ENCODE data around the gene KIAA1958. TPM values are rescaled to one million over a fixed set of nuclear protein-coding genes. Genes with fewer than 3 reads are reported as not detected.
A peak's percentile ranks its signal among the peaks of the same experiment; 100 is the strongest.

The KIAA1958 gene
- total RNA-seq, 1 experiment from 2014 or later: 4.2 TPM

- POLR2A ChIA-PET (ENCODE audit: unreplicated experiment): no interaction called here
Observed at GRCh38 chr9:112494153-112494552, 7.5 kb downstream of the KIAA1958 start.

GRCh38 chr9:112495614-112496013 lies 9.0 kb downstream of the KIAA1958 start:
- POLR2A ChIA-PET (ENCODE audit: unreplicated experiment): interaction anchor here (0.6 kb wide), 1 partner anchor 117 kb away, joined by 18 read pairs; no protein-coding TSS in a partner anchor
- Histone ChIP-seq H2AFZ (ENCODE audit: low read length) (no peak overlapping the region), H3K79me2 (ENCODE audit: low read length) (peaks cover 16% of the 10 kb centered on the region), H3F3A (ENCODE audit: low read length, unreplicated experiment) (no peaks in the 10 kb centered on the region), H3K9ac (ENCODE audit: low read length) (no peak overlapping the region), H3K9me2 (replicated peaks; ENCODE audit: low read length) (no peaks in the 10 kb centered on the region), H4K20me1 (ENCODE audit: low read length) (no peaks in the 10 kb centered on the region), H3K4me1 (ENCODE audit: insufficient read depth, low read length) (peaks cover 7% of the 10 kb centered on the region; the same call in 1 of the 2 replicates), H3K4me2 (ENCODE audit: low read length) (no peak overlapping the region), H3K27me3 (ENCODE audit: low read length) (no peaks in the 10 kb centered on the region), H3K27ac (ENCODE audit: low read length) (no peak overlapping the region), H3K9me3 (ENCODE audit: low read length) (no peaks in the 10 kb centered on the region), H3K36me3 (ENCODE audit: low read depth, low read length) (peaks cover 20% of the 10 kb centered on the region), H3K4me3 (ENCODE audit: low read length) (no peak overlapping the region)
- ATAC-seq: no peak
- intact Hi-C loops (cut with micrococcal nuclease): no loop called here
- no TSS peak for BruUV-seq (replicated peaks)
- CTCF ChIA-PET: no interaction called here
- DNase-seq: no peak
- no peak for TF ChIP-seq CTCF (conservative IDR thresholded peaks at IDR 0.05; ENCODE audit: low read depth, low read length)
- TF ChIP-seq EZH2 (IDR thresholded peaks at IDR 0.05; ENCODE audit: low read length, unreplicated experiment): no peak
- no peak for TF ChIP-seq EZH2phosphoT487 (IDR thresholded peaks at IDR 0.05; ENCODE audit: borderline replicate concordance, low read length)

More at GRCh38 chr9:112494153-112494552, 7.5 kb downstream of the KIAA1958 start:
- Histone ChIP-seq H2AFZ (ENCODE audit: low read length) (no peak overlapping the region), H3K9ac (ENCODE audit: low read length) (no peak overlapping the region), H3K79me2 (ENCODE audit: low read length) (peaks cover 28% of the 10 kb centered on the region), H3K27me3 (ENCODE audit: low read length) (no peaks in the 10 kb centered on the region), H3K4me1 (ENCODE audit: insufficient read depth, low read length) (peaks cover 7% of the 10 kb centered on the region; the same call in 1 of the 2 replicates), H3K4me2 (ENCODE audit: low read length) (no peak overlapping the region), H3K36me3 (ENCODE audit: low read depth, low read length) (peaks cover 20% of the 10 kb centered on the region), H3F3A (ENCODE audit: low read length, unreplicated experiment) (no peaks in the 10 kb centered on the region), H3K9me3 (ENCODE audit: low read length) (no peaks in the 10 kb centered on the region), H3K4me3 (ENCODE audit: low read length) (no peak overlapping the region), H4K20me1 (ENCODE audit: low read length) (no peaks in the 10 kb centered on the region), H3K9me2 (replicated peaks; ENCODE audit: low read length) (no peaks in the 10 kb centered on the region), H3K27ac (ENCODE audit: low read length) (no peak overlapping the region)
- no TSS peak for BruUV-seq (replicated peaks)
- intact Hi-C loops (cut with micrococcal nuclease): no loop called here
- TF ChIP-seq EZH2 (IDR thresholded peaks at IDR 0.05; ENCODE audit: low read length, unreplicated experiment) (no peak), EZH2phosphoT487 (IDR thresholded peaks at IDR 0.05; ENCODE audit: borderline replicate concordance, low read length) (no peak), CTCF (conservative IDR thresholded peaks at IDR 0.05; ENCODE audit: low read depth, low read length) (no peak)
- CTCF ChIA-PET: no interaction called here
- no peak for DNase-seq
- no peak for ATAC-seq

GRCh38 chr9:112496074-112496722 lies 9.6 kb downstream of the KIAA1958 start:
- ChIA-PET POLR2A (ENCODE audit: unreplicated experiment) (no interaction called here), CTCF (no interaction called here)
- peaks cover 20% of the 10 kb centered on the region for H3K36me3 ChIP-seq (ENCODE audit: low read depth, low read length)
- H3K9me3 ChIP-seq (ENCODE audit: low read length): no peaks in the 10 kb centered on the region
- no peak overlapping the region for H3K9ac ChIP-seq (ENCODE audit: low read length)
- intact Hi-C loops (cut with micrococcal nuclease): no loop called here
- H3K4me1 ChIP-seq (ENCODE audit: insufficient read depth, low read length): peaks cover 7% of the 10 kb centered on the region; the same call in 1 of the 2 replicates
- no peak overlapping the region for H3K4me2 ChIP-seq (ENCODE audit: low read length)
- BruUV-seq (replicated peaks): no TSS peak
- DNase-seq (peak; percentile 8), ATAC-seq (peak; percentile 61; the same call in 1 of the 2 replicates)
- H3K27ac ChIP-seq (ENCODE audit: low read length): no peak overlapping the region
- no peak overlapping the region for H2AFZ ChIP-seq (ENCODE audit: low read length)
- H3F3A ChIP-seq (ENCODE audit: low read length, unreplicated experiment): no peaks in the 10 kb centered on the region
- no peak overlapping the region for H3K4me3 ChIP-seq (ENCODE audit: low read length)
- no peaks in the 10 kb centered on the region for H4K20me1 ChIP-seq (ENCODE audit: low read length)
- H3K79me2 ChIP-seq (ENCODE audit: low read length): peaks cover 10% of the 10 kb centered on the region; the same call in 1 of the 2 replicates
- H3K27me3 ChIP-seq (ENCODE audit: low read length): no peaks in the 10 kb centered on the region
- TF ChIP-seq EZH2 (IDR thresholded peaks at IDR 0.05; ENCODE audit: low read length, unreplicated experiment) (no peak), EZH2phosphoT487 (IDR thresholded peaks at IDR 0.05; ENCODE audit: borderline replicate concordance, low read length) (no peak), CTCF (conservative IDR thresholded peaks at IDR 0.05; ENCODE audit: low read depth, low read length) (no peak)
- H3K9me2 ChIP-seq (replicated peaks; ENCODE audit: low read length): no peaks in the 10 kb centered on the region
